CD4-positive, alpha-beta T cell treated with Interleukin-17A for 4 hours (primary cell): ENCODE data around the gene WFDC8.
"Not testable (repeated sequence)": the region's sequence is repeated elsewhere in the genome, so short reads cannot be mapped to it uniquely, and the experiment has no call there.

Experiments
- DNase-seq: peaks from one replicate; pipeline ENCODE4 v3.0.0-alpha.2; 2020; ENCODE audit warnings: mixed read lengths

WFDC8 gene

DNA sequence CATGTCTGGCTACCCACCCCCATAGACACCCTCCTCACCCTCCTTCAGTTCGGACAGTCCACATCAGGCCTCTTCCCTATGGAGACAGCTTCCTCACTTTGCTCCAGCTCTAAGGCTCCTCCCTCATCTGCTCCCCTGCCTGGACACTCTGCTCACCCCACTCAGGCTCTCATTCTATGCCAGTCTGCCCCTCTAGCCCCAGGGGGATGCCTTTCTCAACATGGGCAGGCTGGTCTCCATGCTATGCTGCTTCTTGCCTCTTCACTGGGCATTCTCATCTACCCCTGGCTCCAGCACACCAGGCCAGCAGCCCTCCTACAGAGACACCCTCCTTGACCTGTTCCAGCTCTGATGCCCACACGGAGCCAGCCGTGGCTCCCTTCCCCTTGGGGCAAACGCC, at the start of gene WFDC8:
TSS of gene WFDC8 (minus strand) at position 101 of the 400 bp plus-strand sequence. CDS start at position 64, 37 bp downstream.
- DNase-seq: no peak

DNA sequence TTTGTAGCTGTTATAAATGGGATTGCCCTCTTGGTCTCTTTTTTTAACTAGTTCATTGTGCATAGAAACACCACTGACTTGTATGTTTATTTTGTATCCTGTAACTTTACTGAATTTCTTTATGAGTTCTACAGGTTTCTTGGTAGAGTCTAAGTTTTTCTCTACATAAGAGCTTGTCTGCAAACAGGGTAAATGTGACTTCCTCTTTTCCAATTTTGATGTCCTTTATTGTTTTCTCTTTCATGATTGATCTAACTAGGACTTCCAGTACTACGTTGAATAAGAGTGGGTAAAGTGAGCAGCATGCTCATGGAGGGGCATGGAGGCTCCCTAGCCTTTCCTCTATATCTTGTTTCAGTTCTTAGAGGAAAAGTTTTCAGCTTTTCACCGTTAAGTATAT, 47.5 kb upstream of the WFDC8 start:
- DNase-seq: no peak

DNA sequence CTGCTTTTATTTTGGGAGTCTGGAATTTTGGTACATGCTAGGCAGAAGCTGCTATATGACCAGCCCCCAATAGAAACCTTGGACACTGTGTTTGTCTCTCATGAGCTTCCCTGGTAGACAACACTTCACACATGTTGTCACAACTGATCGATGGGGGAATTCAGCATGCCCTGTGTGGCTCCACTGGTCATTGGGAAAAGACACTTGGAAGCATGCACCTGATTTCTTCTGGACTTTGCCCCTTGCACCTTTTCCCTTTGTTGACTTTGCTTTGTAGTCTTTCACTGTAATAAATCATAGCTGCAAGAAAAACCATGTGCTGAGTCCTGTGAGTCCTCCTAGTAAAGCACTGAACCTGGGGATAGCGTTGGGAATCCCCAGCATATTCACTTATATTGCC, 42.5 kb upstream of the WFDC8 start:
- no peak for DNase-seq

DNA sequence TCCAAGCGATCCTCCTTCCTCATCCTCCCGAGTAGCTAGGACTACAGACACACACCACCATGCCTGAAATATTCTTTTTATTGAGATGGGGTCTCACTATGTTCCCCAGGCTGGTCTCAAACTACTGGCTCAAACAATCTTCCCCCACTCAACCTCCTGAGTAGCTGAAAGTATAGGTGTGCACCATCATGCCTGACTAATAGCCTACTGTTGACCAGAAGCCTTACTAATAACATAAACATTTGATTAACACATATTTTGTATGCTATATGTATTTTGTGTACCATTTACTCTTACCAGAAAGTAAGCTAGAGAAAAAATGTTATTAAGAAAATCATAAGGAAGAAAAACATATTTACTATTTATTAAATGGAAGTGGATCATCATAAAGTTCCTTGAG, 38.5 kb upstream of the WFDC8 start:
- no peak for DNase-seq

DNA sequence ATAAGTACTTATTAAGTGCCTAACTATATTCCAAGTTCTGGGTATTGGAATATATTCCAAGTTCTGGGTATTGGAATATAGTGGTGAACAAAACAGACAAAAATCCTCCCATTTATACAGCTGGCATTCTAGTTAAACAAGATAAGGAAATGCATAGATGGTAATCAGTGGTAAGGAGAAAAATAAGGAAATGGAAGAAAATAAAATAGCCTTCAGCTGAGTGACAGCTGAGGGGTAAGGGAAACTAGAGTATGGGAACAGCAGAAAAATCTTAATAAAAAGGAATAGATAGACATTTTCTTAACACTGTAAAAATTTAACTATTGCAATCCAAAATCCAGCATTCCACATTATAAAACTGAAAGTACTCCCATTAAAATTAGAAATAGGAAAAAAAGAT, 33.2 kb upstream of the WFDC8 start:
- DNase-seq: no peak

DNA sequence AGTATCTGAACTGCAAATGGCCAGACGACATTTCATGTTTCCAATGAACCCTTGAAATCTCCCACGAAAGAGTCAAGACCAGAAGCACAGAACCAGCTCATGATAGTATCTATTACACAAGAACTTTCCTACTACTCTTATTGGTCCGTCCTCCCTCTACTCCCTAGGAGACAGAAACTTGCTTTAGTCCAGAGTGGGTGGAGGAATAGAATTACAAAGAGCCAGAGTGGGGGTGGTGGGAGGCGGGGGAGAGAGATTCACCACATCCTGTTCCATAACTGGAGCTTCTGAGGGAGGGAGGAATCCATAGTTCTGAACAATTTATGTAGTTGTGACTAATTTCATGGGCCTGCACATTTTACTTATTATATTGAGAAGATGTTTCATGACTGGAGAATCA, 32.0 kb upstream of the WFDC8 start:
- DNase-seq: no peak

DNA sequence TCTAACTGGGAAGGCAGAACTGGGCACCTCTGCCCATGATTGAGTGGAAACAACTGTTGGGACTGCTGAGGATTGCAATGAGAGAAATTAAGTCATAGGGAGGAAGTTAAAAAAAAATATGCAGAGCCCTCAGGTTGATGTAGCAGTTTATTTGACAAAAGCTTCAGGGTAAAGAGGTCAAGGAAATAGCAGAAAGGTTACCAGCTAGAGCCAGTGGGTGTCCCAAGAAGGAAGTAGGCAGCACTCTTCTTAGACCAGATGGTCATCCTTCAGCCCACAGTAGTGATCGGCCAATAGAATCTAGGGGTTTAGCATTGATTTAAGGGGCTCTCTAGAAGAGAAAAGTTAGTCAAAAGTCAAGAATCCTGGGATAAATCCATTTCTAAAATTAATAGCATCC, 28.7 kb upstream of the WFDC8 start:
- DNase-seq: no peak

DNA sequence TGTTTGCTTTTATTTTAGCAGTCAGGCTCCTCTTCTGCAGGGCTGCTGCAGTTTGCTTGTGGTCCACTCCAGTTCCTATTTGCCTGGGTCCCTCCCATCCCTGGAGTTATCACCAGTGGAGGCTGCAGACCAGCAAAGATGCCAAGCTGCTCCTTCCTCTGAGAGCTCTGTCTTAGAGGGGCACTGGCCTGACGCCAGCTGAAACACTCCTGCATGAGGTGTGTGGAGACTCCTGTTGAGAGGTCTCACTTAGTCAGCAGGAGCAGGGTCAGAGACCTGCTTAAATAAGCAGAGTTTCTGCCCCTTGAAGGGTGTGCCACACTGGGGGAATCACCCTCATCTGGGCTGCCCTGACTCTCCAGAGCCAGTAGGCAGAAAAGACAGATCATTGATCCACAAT, 16.2 kb upstream of the WFDC8 start:
- no peak for DNase-seq

DNA sequence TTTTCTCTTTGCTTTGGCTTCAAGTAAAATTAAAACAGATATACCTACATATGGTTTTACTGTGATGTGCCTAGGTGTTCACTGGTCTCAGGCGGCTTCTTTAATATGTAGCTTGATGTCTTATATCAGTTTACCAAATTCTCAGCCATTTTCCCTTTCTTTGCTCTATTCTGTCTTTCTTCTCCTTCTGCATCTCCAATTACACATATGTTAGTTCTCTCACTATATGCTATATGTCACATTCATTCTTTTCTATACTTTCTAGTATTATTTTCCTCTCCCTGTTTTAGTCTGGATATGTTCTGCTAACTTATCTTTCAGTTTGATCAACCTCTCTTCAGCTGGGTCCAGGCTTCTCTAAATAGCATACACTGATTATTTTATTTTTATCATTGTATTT, 14.4 kb upstream of the WFDC8 start:
- no peak for DNase-seq

DNA sequence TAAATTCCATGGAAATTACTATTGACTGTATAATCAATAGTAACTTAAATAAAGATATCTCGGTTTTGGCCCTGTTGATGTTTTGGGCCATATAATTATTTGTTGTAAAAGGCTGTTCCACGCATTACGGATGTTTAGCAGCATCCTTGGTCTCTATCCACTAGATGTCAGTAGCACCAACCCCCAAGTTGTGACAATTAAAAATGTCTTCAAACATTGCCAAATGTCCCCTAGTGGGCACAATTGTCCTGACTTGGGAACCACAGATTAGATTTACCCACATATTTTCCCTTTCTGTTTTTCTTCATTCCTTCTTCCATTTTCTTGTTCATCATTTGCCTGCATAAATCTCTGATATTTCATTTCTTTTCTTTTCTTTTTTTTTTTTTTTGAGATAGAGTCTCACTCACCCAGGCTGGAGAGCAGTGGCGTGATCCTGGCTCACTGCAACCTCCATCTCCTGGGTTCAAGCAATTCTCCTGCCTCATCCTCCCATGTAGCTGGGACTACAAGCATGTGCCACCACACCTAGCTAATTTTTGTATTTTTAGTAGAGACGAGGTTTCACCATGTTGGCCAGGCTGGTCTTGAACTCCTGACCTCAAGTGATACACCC, 13.6 kb upstream of the WFDC8 start:
- DNase-seq: no peak

DNA sequence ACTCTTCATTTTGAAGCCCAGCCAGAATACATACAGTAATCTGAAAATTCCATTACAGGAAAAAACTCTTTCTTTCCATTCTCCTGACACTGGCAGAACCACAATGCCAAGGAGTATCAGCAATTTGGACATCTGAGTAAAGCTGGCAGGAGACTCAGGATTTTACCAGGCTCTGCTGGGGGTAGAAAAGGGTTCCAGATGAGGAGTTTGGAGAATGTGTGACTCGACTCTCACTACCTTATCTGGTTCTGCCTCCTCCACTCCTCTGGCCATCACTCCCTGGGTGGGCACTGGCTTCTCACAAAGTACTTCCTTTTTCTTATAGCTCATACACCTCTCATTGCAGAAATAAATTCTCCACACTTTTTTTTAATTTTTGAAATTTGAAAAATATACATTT, 10.6 kb upstream of the WFDC8 start:
- DNase-seq: no peak

DNA sequence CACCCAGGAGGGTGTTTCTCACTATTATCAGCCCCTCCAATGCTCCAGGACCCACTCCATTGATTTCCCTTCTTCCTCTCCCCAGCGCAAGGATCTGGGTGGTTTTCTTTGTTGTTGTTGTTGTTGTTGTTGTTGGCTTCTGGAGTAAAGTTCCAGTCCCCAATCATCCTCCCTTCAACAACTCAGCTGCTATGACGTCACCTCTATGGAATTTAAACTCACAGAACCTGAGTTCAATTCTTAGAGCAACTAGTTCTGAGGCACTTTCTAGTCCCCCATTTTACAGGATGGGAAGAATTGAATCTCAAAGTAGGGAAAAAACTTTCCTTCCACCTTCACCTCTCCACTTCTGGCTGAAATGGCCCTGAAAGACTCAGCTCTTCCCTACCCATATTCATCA, 9.7 kb upstream of the WFDC8 start:
- DNase-seq: no peak

DNA sequence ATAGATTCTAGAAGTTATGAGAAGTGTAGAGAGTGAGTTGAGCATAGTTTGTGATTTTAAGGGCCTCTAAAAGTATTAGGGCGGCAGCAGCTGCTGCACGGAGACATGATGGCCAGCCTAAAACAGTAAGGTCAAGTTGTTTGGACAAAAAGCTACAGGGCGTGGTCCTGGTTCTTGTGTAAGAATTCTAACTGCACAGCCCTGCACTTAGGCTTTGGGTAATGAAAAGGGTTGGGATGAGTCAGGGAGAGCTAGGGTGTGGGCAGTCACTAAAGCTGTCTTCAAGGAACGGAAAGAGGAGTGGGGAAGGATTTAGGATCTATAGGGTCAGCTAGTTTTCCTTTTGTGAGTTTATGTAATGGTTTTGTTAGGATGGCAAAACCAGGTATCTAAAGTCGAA, 6.9 kb upstream of the WFDC8 start:
- not testable (repeated sequence) for DNase-seq

DNA sequence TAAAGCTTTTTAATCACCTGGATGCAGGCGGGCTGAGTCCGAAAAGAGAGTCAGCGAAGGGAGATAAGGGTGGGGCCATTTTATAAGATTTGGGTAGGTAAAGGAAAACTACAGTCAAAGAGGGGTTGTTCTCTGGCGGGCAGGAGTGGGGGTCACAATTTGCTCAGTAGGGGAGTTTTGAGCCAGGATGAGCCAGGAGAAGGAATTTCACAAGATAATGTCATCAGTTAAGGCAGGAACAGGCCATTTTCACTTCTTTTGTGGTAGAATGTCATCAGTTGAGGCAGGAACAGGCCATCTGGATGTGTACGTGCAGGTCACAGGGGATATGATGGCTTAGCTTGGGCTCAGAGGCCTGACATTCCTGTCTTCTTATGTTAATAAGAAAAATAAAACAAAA, 5.2 kb upstream of the WFDC8 start:
- DNase-seq: not testable (repeated sequence)

DNA sequence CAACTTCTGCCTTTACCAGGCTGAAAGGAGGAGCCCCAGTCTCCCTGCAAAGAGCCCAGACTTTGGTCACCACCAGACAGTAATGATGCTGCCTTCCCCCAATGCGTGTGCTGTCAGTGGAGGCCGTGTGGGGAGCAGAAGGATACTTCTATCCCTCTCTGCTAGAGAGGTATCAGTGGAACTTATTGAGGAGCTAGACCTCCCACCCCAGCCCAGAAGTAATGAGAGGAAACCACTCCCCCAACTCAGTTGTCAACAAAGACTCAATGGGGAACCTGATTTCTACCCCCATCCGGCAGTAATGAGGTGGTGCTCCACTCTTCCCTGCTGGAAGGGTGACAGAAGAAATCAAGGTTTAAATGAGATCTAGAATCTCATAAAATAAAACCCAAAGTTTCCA, 4.4 kb upstream of the WFDC8 start:
- DNase-seq: no peak

DNA sequence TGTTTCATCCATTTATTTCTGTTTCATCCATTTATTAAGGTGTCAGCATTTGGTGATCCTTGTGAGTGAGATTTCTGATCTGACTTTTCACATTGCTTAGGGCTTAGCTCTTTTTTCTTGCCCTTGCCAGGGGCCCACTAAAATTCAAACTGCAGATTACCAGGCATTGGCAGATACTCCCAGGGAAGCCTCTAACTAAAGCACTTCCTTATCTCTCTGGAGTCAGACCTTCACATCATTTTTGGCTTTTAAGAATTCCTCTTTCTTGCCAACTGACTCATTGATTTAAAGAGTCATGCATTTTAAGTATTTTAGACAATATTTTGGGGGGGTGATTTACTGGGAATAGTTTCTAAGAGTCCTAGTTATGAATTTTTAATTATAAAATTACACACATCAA, 2.6 kb upstream of the WFDC8 start:
- DNase-seq: no peak

DNA sequence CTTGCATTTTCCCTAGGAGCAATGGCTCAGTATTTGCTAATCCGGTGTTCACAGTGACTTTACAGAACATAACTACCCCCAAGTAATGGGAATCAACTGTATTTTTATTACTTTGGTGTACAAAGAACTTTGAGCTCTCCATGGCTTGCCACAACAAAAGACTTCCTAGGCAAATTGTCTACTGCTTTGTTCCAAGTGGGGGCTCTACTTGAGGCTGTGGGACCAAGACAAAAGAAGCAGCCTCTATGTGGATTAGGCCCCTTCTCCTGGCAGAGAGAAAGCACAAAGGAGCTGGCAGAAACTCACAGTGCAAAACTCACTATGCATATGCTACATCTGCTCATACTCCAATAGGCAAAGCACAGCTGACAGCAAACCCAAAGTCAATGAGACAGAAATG, 853 bp downstream of the WFDC8 start:
- DNase-seq: no peak

DNA sequence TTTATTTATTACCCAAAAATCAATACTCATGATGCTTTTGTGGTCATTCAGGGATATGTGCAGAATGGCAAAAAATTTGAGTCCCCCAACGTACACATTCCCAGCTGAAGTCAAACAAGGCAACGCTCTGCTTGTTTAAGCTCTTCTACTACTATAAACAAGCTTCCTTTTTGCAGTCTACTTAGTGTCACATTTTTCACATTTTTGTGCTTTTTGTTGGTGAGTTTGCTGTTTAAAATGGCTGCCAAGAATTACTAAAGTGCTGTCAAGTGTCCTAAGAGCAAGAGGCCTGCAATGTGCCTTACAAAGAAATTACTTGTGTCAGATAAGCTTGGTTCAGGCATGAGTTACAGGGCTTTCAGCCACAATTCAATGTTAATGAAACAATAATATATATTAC, 2.1 kb downstream of the WFDC8 start:
- DNase-seq: no peak

DNA sequence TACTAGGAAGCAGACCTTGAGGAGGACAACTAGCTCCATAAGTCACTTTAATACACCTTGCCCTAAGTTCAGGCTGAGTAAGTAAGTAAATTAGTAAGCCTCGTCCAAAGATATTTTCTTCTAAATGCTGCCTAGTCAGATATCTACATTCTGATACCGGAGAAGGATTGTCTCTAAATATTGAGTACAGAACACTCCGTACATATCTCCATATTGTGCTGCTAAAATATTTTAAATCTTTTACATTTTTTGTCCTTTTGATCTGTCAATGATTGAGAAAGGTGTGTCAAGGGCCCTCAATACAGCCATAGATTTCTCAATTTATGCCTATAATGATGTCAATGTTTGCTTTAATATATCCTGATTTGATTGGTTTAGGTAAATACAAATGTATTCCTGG, 3.2 kb downstream of the WFDC8 start:
- DNase-seq: no peak

DNA sequence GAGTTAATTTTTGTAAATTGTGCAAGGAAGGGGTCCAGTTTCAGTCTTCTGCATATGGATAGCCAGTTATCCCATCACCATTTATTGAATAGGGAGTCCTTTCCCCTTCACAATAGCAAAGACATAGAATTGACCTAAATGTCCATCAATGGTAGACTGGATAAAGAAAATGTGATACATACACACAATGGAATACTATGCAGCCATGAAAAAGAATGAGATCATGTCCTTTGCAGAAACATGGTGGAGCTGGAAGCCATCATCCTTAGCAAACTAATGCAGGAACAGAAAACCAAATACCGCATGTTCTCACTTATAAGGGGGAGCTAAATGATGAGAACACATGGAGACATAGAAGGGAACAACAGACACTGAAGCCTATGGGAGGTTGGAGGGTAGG, 9.4 kb downstream of the WFDC8 start:
- not testable (repeated sequence) for DNase-seq

DNA sequence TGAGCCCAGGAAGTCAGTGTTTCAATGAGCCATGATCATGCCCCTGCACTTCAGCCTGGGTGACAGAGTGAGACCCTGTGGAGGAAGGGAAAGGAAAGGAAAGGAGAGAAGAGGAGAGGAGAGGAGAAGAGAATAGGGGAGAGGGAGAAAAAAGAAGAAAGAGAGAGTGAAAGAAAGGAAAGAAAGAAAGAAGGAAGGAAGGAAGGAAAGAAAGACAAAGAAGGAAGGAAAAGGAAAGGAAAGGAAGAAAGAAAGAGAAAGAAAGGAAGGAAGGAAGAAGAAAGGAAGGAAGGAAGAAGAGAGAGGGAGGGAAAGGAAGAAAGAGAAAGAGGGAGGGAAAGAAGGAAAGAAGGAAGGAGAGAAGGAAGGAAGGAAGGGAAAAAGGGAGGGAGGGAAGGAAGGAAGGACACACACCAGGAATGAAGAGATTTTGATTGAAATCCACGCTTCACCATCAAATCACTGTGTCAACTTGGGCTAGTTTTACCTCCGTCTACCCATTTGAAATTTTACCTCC, 14.3 kb downstream of the WFDC8 start:
- DNase-seq: no peak

DNA sequence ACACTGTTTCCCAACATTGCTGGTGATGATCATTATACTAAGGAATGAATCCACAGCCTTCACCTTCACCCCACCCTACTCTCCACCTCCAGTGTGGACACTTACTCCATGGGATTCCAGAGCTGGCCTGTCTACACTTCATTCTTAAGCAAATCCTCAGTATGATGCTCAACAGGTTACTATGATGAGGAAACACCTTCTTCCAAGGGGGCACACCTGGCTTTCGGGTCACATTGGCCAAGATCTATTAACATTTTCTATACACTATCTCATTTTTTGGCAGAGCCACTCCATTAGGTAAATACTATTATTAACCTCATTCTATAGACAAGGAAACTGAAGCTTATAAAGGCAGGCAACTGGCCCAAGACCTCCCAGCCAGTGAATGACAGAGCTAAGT, 23.9 kb downstream of the WFDC8 start:
- DNase-seq: no peak

DNA sequence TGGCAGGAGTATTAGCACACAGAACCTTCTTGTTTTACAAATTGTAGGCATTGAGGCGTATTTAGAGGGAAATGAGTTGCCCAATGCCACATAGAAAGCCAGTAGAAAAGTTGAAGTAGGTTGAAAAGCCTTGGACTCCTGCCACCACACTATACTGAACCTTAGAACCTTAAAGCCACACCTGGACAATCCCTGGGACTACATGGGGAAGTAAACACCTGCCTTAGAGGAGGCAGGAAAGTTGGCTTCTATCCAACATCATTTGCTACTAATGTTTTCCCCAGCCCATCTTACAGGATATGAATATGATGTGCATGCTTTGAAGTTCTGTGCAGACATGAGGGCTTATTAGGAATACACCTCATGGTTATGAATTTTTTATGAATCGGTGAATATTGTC, 26.6 kb downstream of the WFDC8 start:
- DNase-seq: no peak

DNA sequence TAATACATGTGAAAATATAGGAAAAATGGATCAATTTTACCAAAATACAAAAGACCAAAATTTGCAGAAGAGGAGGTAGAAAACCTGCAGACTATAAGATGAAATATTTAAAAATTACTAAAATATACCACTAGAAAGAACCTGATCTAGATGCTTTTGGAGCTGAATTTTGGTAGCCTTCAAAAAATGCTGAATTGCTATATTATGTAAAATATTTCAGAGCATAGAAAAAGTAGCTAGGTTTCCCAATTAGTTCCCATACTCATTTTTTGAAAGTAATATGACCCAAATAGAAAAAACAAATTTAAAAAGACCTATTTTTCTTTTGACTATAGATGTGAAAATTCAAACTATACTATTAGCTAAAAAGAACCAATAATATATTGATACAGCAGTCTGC, 28.3 kb downstream of the WFDC8 start:
- DNase-seq: no peak

DNA sequence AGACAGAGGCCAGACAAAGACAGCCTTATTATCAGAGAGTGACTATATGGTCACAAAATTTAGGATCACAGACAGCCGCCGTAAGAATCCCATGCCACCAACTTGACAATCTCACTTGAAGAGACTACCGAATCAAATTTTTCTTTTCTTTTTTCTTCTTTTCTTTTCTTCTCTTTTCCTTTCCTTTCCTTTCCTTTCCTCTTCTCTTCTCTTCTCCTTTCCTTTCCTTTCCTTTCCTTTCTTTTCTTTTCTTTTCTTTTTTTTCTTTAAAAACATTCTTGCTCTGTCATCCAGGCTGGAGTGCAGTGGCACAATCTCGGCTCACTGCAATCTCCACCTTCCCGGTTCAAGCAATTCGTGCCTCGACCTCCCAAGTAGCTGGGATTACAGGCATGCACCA, 30.7 kb downstream of the WFDC8 start:
- no peak for DNase-seq
